ENCODE results near the gene NUDT16L1. TPM values are rescaled to one million over a fixed set of nuclear protein-coding genes. Genes with fewer than 3 reads are reported as not detected.

NUDT16L1 gene
- polyA plus RNA-seq, 1 of the 3 experiments (the other 2 are of a cell fraction) = 45.8 TPM

DNA sequence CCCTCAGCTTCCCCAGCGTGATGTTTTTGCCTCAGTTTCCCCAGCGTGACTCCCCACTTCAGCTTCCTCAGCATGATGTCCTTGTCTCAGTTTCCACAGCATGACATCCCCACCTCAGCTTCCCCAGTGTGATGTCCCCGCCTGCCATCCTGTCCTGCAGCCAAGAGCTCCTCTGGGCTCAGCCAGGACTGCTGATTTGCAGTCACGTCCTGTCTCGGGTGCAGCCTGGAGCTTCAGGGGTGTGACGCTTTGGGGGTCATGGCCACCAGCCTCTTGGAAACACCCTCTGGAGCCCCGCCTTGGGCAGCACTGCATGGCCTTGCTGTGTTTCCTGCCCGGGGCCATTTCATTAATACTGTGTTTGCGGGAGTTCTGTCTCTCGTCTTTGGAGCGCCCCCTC lies 16.5 kb upstream of the NUDT16L1 start:
- peaks cover 14 to 15% of the 10 kb centered on the region in 2 experiments for H3K36me3 ChIP-seq (replicated peaks in 1 of 2; ENCODE audit: control insufficient read depth in 1 of 2, insufficient read depth in 2 of 2, low read length in 1 of 2)
- CTCF ChIA-PET = no interaction called here
- H3K9me2 ChIP-seq = no peaks in the 10 kb centered on the region
- no peak overlapping the region for H3K4me3 ChIP-seq (ENCODE audit: low read depth in 2 of 2, low read length in 1 of 2)
- peaks cover 0 to 4% of the 10 kb centered on the region in 2 experiments; a peak in 1 of 4 replicates for H3K4me1 ChIP-seq (ENCODE audit: control insufficient read depth in 1 of 2, insufficient read depth in 2 of 2, low read depth in 1 of 2, low read length in 1 of 2)
- TF ChIP-seq MEF2A (IDR thresholded peaks at IDR 0.05; ENCODE audit: borderline replicate concordance, low read depth) (no peak), USF1 (IDR thresholded peaks at IDR 0.05; ENCODE audit: borderline replicate concordance, low read depth) (no peak), SMC3 (IDR thresholded peaks at IDR 0.05; ENCODE audit: low read depth, low read length) (no peak), FOSL2 (IDR thresholded peaks at IDR 0.05; ENCODE audit: borderline replicate concordance, low read depth) (no peak), FOXJ3 (CRISPR knock-in tag; IDR thresholded peaks at IDR 0.05) (no peak), FOXM1 (IDR thresholded peaks at IDR 0.05; ENCODE audit: low read depth) (no peak), MAX (IDR thresholded peaks at IDR 0.05; ENCODE audit: low read depth) (no peak), RAD21 (IDR thresholded peaks at IDR 0.05; ENCODE audit: low read length) (no peak), GATA2 (CRISPR knock-in tag; IDR thresholded peaks at IDR 0.05) (no peak), RXRA (IDR thresholded peaks at IDR 0.05; ENCODE audit: borderline replicate concordance, low read depth) (no peak), JUND (IDR thresholded peaks at IDR 0.05) (no peak)
- TF ChIP-seq, protein P1, sequence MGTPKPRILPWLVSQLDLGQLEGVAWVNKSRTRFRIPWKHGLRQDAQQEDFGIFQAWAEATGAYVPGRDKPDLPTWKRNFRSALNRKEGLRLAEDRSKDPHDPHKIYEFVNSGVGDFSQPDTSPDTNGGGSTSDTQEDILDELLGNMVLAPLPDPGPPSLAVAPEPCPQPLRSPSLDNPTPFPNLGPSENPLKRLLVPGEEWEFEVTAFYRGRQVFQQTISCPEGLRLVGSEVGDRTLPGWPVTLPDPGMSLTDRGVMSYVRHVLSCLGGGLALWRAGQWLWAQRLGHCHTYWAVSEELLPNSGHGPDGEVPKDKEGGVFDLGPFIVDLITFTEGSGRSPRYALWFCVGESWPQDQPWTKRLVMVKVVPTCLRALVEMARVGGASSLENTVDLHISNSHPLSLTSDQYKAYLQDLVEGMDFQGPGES (IDR thresholded peaks at IDR 0.05; ENCODE audit: low read depth, low read length) = no peak
- TF ChIP-seq, protein P2, sequence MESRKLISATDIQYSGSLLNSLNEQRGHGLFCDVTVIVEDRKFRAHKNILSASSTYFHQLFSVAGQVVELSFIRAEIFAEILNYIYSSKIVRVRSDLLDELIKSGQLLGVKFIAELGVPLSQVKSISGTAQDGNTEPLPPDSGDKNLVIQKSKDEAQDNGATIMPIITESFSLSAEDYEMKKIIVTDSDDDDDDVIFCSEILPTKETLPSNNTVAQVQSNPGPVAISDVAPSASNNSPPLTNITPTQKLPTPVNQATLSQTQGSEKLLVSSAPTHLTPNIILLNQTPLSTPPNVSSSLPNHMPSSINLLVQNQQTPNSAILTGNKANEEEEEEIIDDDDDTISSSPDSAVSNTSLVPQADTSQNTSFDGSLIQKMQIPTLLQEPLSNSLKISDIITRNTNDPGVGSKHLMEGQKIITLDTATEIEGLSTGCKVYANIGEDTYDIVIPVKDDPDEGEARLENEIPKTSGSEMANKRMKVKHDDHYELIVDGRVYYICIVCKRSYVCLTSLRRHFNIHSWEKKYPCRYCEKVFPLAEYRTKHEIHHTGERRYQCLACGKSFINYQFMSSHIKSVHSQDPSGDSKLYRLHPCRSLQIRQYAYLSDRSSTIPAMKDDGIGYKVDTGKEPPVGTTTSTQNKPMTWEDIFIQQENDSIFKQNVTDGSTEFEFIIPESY (IDR thresholded peaks at IDR 0.05; ENCODE audit: borderline replicate concordance, low read depth) = no peak
- TF ChIP-seq, protein P3, sequence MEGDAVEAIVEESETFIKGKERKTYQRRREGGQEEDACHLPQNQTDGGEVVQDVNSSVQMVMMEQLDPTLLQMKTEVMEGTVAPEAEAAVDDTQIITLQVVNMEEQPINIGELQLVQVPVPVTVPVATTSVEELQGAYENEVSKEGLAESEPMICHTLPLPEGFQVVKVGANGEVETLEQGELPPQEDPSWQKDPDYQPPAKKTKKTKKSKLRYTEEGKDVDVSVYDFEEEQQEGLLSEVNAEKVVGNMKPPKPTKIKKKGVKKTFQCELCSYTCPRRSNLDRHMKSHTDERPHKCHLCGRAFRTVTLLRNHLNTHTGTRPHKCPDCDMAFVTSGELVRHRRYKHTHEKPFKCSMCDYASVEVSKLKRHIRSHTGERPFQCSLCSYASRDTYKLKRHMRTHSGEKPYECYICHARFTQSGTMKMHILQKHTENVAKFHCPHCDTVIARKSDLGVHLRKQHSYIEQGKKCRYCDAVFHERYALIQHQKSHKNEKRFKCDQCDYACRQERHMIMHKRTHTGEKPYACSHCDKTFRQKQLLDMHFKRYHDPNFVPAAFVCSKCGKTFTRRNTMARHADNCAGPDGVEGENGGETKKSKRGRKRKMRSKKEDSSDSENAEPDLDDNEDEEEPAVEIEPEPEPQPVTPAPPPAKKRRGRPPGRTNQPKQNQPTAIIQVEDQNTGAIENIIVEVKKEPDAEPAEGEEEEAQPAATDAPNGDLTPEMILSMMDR (IDR thresholded peaks at IDR 0.05) = no peak
- no peaks in the 10 kb centered on the region; the same call in 1 of the 2 replicates for H3K79me2 ChIP-seq (ENCODE audit: insufficient read depth)
- DNase-seq = no peak
- H3K27ac ChIP-seq (ENCODE audit: low read depth in 2 of 2, low read length in 1 of 2) = no peak overlapping the region
- H3K9ac ChIP-seq = no peak overlapping the region
- WGBS (ENCODE audit: low lambda C conversion rate) = 93% methylated on average over 10 of the region's 11 CpGs
- POLR2A ChIA-PET = no interaction called here
- H3K4me2 ChIP-seq = no peak overlapping the region
- H3F3A ChIP-seq (replicated peaks; ENCODE audit: insufficient read depth) = no peaks in the 10 kb centered on the region
- H3K27me3 ChIP-seq (ENCODE audit: insufficient read depth) = no peaks in the 10 kb centered on the region
- no peak overlapping the region for H2AFZ ChIP-seq (ENCODE audit: low read depth)
- 0 out of 2 replicates have a peak, but pooled peaks cover 2% of the 10 kb centered on the region for H4K20me1 ChIP-seq (ENCODE audit: insufficient read depth)
- no peaks in the 10 kb centered on the region for H3K9me3 ChIP-seq
